ENCODE results near the gene BCORL1. TPM values are rescaled to one million over a fixed set of nuclear protein-coding genes. Genes with fewer than 3 reads are reported as not detected.

BCORL1 gene
- total RNA-seq, 1 donor from 2014 or later, result 34.0 TPM

- TF ChIP-seq, protein P1, sequence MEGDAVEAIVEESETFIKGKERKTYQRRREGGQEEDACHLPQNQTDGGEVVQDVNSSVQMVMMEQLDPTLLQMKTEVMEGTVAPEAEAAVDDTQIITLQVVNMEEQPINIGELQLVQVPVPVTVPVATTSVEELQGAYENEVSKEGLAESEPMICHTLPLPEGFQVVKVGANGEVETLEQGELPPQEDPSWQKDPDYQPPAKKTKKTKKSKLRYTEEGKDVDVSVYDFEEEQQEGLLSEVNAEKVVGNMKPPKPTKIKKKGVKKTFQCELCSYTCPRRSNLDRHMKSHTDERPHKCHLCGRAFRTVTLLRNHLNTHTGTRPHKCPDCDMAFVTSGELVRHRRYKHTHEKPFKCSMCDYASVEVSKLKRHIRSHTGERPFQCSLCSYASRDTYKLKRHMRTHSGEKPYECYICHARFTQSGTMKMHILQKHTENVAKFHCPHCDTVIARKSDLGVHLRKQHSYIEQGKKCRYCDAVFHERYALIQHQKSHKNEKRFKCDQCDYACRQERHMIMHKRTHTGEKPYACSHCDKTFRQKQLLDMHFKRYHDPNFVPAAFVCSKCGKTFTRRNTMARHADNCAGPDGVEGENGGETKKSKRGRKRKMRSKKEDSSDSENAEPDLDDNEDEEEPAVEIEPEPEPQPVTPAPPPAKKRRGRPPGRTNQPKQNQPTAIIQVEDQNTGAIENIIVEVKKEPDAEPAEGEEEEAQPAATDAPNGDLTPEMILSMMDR (IDR thresholded peaks at IDR 0.05; ENCODE audit: unreplicated experiment), result no peak
- Mint-ChIP-seq H3K4me1 (ENCODE audit: unreplicated experiment) (peaks cover 16% of the 10 kb centered on the region), H3K27me3 (ENCODE audit: unreplicated experiment) (peaks cover 8% of the 10 kb centered on the region), H3K27ac (ENCODE audit: unreplicated experiment) (no peak overlapping the region), H3K9me3 (ENCODE audit: unreplicated experiment) (no peaks in the 10 kb centered on the region), H3K36me3 (ENCODE audit: low read depth, unreplicated experiment) (no peaks in the 10 kb centered on the region), H3K4me3 (ENCODE audit: unreplicated experiment) (no peak overlapping the region)
- DNase-seq (ENCODE audit: low spot score), result no peak
These were observed 28.6 kb upstream of the BCORL1 start for GRCh38 chrX:129953881-129954280.

GRCh38 chrX:129954804-129955203 lies 27.6 kb upstream of the BCORL1 start:
- no peak overlapping the region for H3K4me3 Mint-ChIP-seq (ENCODE audit: unreplicated experiment)
- peaks cover 18% of the 10 kb centered on the region for H3K4me1 Mint-ChIP-seq (ENCODE audit: unreplicated experiment)
- no peaks in the 10 kb centered on the region for H3K36me3 Mint-ChIP-seq (ENCODE audit: low read depth, unreplicated experiment)
- no peaks in the 10 kb centered on the region for H3K9me3 Mint-ChIP-seq (ENCODE audit: unreplicated experiment)
- no peak overlapping the region for H3K27ac Mint-ChIP-seq (ENCODE audit: unreplicated experiment)
- DNase-seq (ENCODE audit: low spot score), result no peak
- H3K27me3 Mint-ChIP-seq (ENCODE audit: unreplicated experiment), result peaks cover 8% of the 10 kb centered on the region
- TF ChIP-seq, protein P1 (IDR thresholded peaks at IDR 0.05; ENCODE audit: unreplicated experiment), result no peak

DNA sequence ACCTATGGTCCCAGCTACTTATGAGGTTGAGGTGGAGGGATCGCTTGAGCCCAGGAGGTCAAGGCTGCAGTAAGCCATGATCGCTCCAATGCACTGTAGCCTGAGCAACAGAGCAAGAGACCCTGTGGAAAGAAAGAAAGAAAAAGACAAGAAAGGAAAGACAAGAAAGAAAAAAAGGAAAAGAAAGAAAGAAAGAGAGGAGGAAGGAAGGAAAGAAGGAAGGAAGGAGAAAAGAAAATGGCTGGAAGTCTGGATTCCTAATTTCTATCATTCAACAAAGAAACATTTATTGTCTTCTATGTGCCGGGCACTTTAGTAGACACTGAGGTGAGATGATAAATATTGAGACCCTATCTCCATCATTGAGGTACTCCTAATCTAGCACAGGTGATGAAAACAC lies 26.8 kb upstream of the BCORL1 start:
- TF ChIP-seq, protein P1 (IDR thresholded peaks at IDR 0.05; ENCODE audit: unreplicated experiment), result no peak
- no peaks in the 10 kb centered on the region for H3K36me3 Mint-ChIP-seq (ENCODE audit: low read depth, unreplicated experiment)
- H3K9me3 Mint-ChIP-seq (ENCODE audit: unreplicated experiment), result no peaks in the 10 kb centered on the region
- H3K4me3 Mint-ChIP-seq (ENCODE audit: unreplicated experiment), result no peak overlapping the region
- no peak for DNase-seq (ENCODE audit: low spot score)
- H3K27me3 Mint-ChIP-seq (ENCODE audit: unreplicated experiment), result peaks cover 8% of the 10 kb centered on the region
- no peak overlapping the region for H3K27ac Mint-ChIP-seq (ENCODE audit: unreplicated experiment)
- peaks cover 21% of the 10 kb centered on the region for H3K4me1 Mint-ChIP-seq (ENCODE audit: unreplicated experiment)

DNA sequence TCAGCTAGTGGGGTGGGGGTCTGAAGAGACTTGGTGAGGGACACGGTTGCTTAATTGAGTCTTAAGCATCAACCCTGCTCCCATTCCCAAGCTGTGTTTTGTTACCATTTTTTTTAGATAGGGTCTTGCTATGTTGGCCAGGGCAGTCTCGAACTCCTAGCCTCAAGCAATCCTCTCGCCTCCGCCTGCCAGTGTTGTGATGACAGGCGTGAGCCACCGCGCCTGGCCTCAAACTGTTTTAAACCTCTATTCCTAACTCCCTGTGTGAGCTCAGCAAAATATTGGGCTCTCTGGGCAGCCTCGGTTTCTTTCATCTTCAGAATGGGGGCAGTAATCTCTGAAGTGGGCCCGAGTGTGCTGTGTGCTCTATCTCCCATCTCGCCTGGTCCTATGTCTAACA lies 26.3 kb upstream of the BCORL1 start:
- TF ChIP-seq, protein P1 (IDR thresholded peaks at IDR 0.05; ENCODE audit: unreplicated experiment), result no peak
- no peak for DNase-seq (ENCODE audit: low spot score)
- no peak overlapping the region for H3K27ac Mint-ChIP-seq (ENCODE audit: unreplicated experiment)
- no peaks in the 10 kb centered on the region for H3K36me3 Mint-ChIP-seq (ENCODE audit: low read depth, unreplicated experiment)
- H3K9me3 Mint-ChIP-seq (ENCODE audit: unreplicated experiment), result no peaks in the 10 kb centered on the region
- peaks cover 21% of the 10 kb centered on the region for H3K4me1 Mint-ChIP-seq (ENCODE audit: unreplicated experiment)
- H3K4me3 Mint-ChIP-seq (ENCODE audit: unreplicated experiment), result peak overlapping the region; percentile 84
- H3K27me3 Mint-ChIP-seq (ENCODE audit: unreplicated experiment), result peaks cover 8% of the 10 kb centered on the region

DNA sequence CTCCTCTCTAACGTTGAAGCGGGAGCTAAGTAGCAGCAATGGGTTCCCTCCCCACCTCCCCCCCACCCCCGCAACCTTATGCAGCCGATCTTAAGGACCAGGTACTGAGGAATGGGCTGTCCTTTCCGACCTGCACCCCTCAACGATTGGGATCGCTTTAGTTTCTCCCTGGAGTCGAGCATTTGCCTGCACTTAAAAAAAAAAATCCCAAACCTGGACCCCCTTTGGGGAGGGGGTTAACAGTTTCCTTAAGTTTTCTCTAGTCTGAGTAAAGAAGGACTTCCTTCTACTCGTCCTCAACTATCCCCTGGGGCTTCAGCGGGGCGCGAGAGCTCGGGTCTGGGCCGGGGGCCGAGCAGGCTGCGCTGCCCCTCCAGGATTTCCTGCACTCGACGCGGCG lies 25.7 kb upstream of the BCORL1 start:
- TF ChIP-seq, protein P1 (IDR thresholded peaks at IDR 0.05; ENCODE audit: unreplicated experiment), result no peak
- Mint-ChIP-seq H3K27me3 (ENCODE audit: unreplicated experiment) (peaks cover 8% of the 10 kb centered on the region), H3K4me3 (ENCODE audit: unreplicated experiment) (no peak overlapping the region), H3K36me3 (ENCODE audit: low read depth, unreplicated experiment) (no peaks in the 10 kb centered on the region), H3K27ac (ENCODE audit: unreplicated experiment) (no peak overlapping the region), H3K4me1 (ENCODE audit: unreplicated experiment) (peaks cover 19% of the 10 kb centered on the region), H3K9me3 (ENCODE audit: unreplicated experiment) (no peaks in the 10 kb centered on the region)
- no peak for DNase-seq (ENCODE audit: low spot score)

Measured in endothelial cell (in vitro differentiated cells).